Neural cell (in vitro differentiated cells): Measurements from ENCODE around the gene PRLH.

Experiments
- MXI1 ChIP-seq: fragments of 450-650 bp; conservative IDR thresholded peaks from 2 replicates; pipeline ENCODE4 v1.6.1; 2014; ENCODE audit warnings: antibody characterized with exemption, mild to moderate bottlenecking; ENCODE audit not compliant: poor library complexity, severe bottlenecking
- REST ChIP-seq: IDR thresholded peaks from 2 replicates; pipeline ENCODE4 v1.6.1; 2012; ENCODE audit warnings: borderline replicate concordance

DNA sequence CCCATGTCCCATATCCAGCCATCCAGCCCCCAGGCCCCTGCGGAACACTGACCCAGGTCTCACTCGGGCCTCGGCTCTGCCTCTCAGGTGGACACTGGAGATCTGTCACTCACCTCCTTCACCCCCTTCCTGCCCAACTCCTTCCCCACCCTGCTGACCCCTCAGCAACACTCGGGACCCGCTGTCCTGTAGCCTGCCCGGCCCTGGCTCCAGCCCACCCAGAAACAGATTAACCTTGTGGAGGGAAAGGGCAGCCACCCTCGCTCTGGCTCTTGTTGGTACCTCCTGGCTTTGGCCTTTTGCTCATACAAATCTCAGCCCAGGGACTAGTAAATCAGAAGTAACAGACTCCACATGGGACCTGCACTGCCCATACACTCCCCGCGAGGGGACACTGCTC lies 29.8 kb upstream of the PRLH start:
- TF ChIP-seq REST = no peak
- no peak for TF ChIP-seq MXI1
